Upper lobe of right lung (tissue), 1 donor: ENCODE results near the gene ENTR1. TPM values are rescaled to one million over a fixed set of nuclear protein-coding genes. Genes with fewer than 3 reads are reported as not detected.

ENCODE experiments used
- ATAC-seq: fragments of 200-7000 bp; cut with Tn5 transposase; one replicate; pipeline ENCODE4 v1.9.1; 2020; ENCODE audit warnings: mild to moderate bottlenecking, moderate library complexity
- DNase-seq: peaks from one replicate; pipeline ENCODE4 v3.0.0-alpha.2; 2020
- H3K27ac ChIP-seq: fragments of 200-600 bp; one replicate; pipeline ENCODE4 v1.8.0; 2022
- H3K27me3 ChIP-seq: fragments of 200-600 bp; one replicate; pipeline ENCODE4 v1.8.0; 2022; ENCODE audit warnings: mild to moderate bottlenecking
- H3K36me3 ChIP-seq: fragments of 200-600 bp; one replicate; pipeline ENCODE4 v1.8.0; 2022
- H3K4me1 ChIP-seq: fragments of 200-600 bp; one replicate; pipeline ENCODE4 v1.8.0; 2022
- H3K4me3 ChIP-seq: fragments of 200-600 bp; one replicate; pipeline ENCODE4 v1.8.0; 2022; ENCODE audit warnings: mild to moderate bottlenecking
- H3K9me3 ChIP-seq: fragments of 200-600 bp; one replicate; pipeline ENCODE4 v1.8.0; 2022
- intact Hi-C: fragments of 100-400 bp; cut with DNase I; formaldehyde crosslinking; loops from one replicate; pipeline ENCODE4 v1.11.0; 2022
- total RNA-seq: library from RNA; stranded (reverse); fragmentation: NEBNext Ultra II Directional; extraction: Animal tissue kit (Norgen Biotek cat#: 25700); gene quantifications from one replicate; pipeline ENCODE4 v1.2.1, GENCODE V29; 2021
- TF ChIP-seq, protein P1 (sequence below): fragments of 200-600 bp; IDR thresholded peaks from one replicate; pipeline ENCODE4 v1.8.0; 2022; ENCODE audit warnings: antibody characterized with exemption
- donor health status: DM: no; HTN: yes; CAD: no; lungs with severe emphysema.

ENTR1 gene
- total RNA-seq, 1 donor from 2014 or later, result 36.4 TPM

GRCh38 chr9:136436055-136436634 is 25.7 kb upstream of the ENTR1 start:
- H3K27me3 ChIP-seq, result no peaks in the 10 kb centered on the region
- DNase-seq (no peak), ATAC-seq (no peak)
- no peak overlapping the region for H3K27ac ChIP-seq
- H3K4me3 ChIP-seq, result no peak overlapping the region
- H3K4me1 ChIP-seq, result peaks cover 21% of the 10 kb centered on the region
- H3K36me3 ChIP-seq, result peaks cover 19% of the 10 kb centered on the region
- TF ChIP-seq, protein P1, sequence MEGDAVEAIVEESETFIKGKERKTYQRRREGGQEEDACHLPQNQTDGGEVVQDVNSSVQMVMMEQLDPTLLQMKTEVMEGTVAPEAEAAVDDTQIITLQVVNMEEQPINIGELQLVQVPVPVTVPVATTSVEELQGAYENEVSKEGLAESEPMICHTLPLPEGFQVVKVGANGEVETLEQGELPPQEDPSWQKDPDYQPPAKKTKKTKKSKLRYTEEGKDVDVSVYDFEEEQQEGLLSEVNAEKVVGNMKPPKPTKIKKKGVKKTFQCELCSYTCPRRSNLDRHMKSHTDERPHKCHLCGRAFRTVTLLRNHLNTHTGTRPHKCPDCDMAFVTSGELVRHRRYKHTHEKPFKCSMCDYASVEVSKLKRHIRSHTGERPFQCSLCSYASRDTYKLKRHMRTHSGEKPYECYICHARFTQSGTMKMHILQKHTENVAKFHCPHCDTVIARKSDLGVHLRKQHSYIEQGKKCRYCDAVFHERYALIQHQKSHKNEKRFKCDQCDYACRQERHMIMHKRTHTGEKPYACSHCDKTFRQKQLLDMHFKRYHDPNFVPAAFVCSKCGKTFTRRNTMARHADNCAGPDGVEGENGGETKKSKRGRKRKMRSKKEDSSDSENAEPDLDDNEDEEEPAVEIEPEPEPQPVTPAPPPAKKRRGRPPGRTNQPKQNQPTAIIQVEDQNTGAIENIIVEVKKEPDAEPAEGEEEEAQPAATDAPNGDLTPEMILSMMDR, result no peak
- no peaks in the 10 kb centered on the region for H3K9me3 ChIP-seq
- intact Hi-C loops, result no loop called here

GRCh38 chr9:136434580-136435169 is 24.3 kb upstream of the ENTR1 start:
- DNase-seq, result no peak
- ATAC-seq, result no peak
- Histone ChIP-seq H3K27ac (no peak overlapping the region), H3K4me3 (no peak overlapping the region), H3K36me3 (peaks cover 20% of the 10 kb centered on the region), H3K4me1 (peaks cover 16% of the 10 kb centered on the region), H3K9me3 (no peaks in the 10 kb centered on the region), H3K27me3 (no peaks in the 10 kb centered on the region)
- intact Hi-C loops, result no loop called here
- TF ChIP-seq, protein P1, result no peak

GRCh38 chr9:136433849-136434579 is 23.6 kb upstream of the ENTR1 start:
- Histone ChIP-seq H3K9me3 (no peaks in the 10 kb centered on the region), H3K4me3 (no peak overlapping the region), H3K4me1 (peaks cover 16% of the 10 kb centered on the region), H3K27me3 (no peaks in the 10 kb centered on the region), H3K27ac (no peak overlapping the region), H3K36me3 (peaks cover 25% of the 10 kb centered on the region)
- TF ChIP-seq, protein P1, result no peak
- ATAC-seq, result no peak
- no peak for DNase-seq
- intact Hi-C loops, result no loop called here

DNA sequence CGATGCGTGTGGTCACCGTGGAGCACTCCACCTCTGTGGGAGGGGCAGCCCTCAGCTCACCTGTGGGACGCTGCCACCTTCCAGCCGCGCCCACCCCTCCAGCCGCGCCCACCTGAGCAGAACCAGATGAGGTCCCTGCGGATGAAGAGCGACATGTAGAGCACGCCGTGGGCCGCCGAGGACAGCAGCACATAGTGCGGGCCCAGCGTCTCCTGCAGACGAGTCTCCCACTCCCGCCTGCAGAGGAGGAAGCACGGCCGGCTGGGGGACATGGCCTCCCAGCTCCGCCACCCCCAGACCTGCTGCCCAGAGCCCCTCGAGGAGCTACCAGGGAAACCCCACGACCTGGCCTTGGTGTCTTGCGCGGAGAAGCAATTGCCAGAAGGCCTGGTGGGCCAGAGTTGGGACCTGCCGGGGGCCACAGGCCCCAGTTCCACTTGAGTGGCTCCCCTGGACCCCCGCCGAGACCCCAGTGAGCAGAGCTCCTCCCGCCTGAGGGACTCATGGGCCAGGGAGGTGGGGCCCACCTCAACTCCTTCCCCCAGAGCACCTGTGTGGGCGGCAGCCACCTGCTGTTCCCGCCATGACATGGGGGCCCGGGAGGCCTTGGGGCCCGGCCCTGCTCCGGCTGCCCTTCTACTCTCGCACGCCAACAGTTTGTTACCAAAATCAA is 22.8 kb upstream of the ENTR1 start:
- DNase-seq (no peak), ATAC-seq (no peak)
- Histone ChIP-seq H3K27me3 (no peaks in the 10 kb centered on the region), H3K4me3 (no peak overlapping the region), H3K9me3 (no peaks in the 10 kb centered on the region), H3K36me3 (peaks cover 30% of the 10 kb centered on the region), H3K27ac (no peak overlapping the region), H3K4me1 (peaks cover 15% of the 10 kb centered on the region)
- intact Hi-C loops, result no loop called here
- TF ChIP-seq, protein P1, result no peak

- Histone ChIP-seq H3K9me3 (no peaks in the 10 kb centered on the region), H3K4me3 (no peak overlapping the region), H3K27ac (no peak overlapping the region), H3K27me3 (no peaks in the 10 kb centered on the region), H3K4me1 (peaks cover 9% of the 10 kb centered on the region), H3K36me3 (peaks cover 30% of the 10 kb centered on the region)
- TF ChIP-seq, protein P1, result no peak
- intact Hi-C loops, result no loop called here
- no peak for ATAC-seq
- no peak for DNase-seq
Measured at GRCh38 chr9:136432591-136432990, 22.2 kb upstream of the ENTR1 start.
